Peyer's patch (tissue), 4 donors: ENCODE measurements around the gene STRN4. TPM values are rescaled to one million over a fixed set of nuclear protein-coding genes. Genes with fewer than 3 reads are reported as not detected.
"Not testable (repeated sequence)": the region's sequence is repeated elsewhere in the genome, so short reads cannot be mapped to it uniquely, and the experiment has no call there.

Experiments
- DNase-seq, 3 donors: peaks; one replicate each; pipeline ENCODE4 v3.0.0-alpha.2; 2017 to 2019
- H3K27ac ChIP-seq, 4 donors: fragments of 200-600 bp; sonication (generic); one replicate each; pipeline ENCODE4 v1.5.1; 2016 to 2019
- H3K27me3 ChIP-seq, 2 donors: fragments of 200-600 bp; sonication (generic); one replicate each; pipeline ENCODE4 v1.5.1; 2019
- H3K36me3 ChIP-seq, 3 donors: fragments of 200-600 bp; sonication (generic); one replicate each; pipeline ENCODE4 v1.5.1; 2016 to 2019
- H3K4me1 ChIP-seq, 4 donors: fragments of 200-600 bp; sonication (generic); one replicate each; pipeline ENCODE4 v1.5.1; 2016 to 2019
- H3K4me3 ChIP-seq, 4 donors: fragments of 200-600 bp; sonication (generic); 1 replicate in 3 of 4; 2 replicates in 1 of 4; pipeline ENCODE4 v1.5.1; 2016 to 2019; ENCODE audit warnings: mild to moderate bottlenecking in 1 of 4
- H3K9me3 ChIP-seq, 4 donors: fragments of 200-600 bp; sonication (generic); one replicate each; pipeline ENCODE4 v1.5.1; 2016 to 2019; ENCODE audit warnings: mild to moderate bottlenecking in 1 of 4
- POLR2A ChIP-seq, 2 donors: fragments of 450-650 bp; IDR thresholded peaks; one replicate each; pipeline ENCODE4 v1.5.1; 2017; ENCODE audit warnings: antibody characterized with exemption in 2 of 2, mild to moderate bottlenecking in 2 of 2, moderate library complexity in 2 of 2
- total RNA-seq, 4 donors: library from RNA; depleted of rRNA; stranded (reverse); fragments of >200 nt; gene quantifications; one replicate each; pipeline ENCODE4 v1.1.0, GENCODE V29; 2016
- TF ChIP-seq, protein P1 (sequence below), 6 experiments: fragments of 450-650 bp in 4 of 6; fragments of 200-600 bp in 2 of 6; sonication (generic) in 1 of 6; IDR thresholded peaks; one replicate each; pipeline ENCODE4 v1.5.1; 2017 to 2019; ENCODE audit warnings: antibody characterized with exemption in 6 of 6, mild to moderate bottlenecking in 3 of 6, moderate library complexity in 1 of 6

The STRN4 gene
- total RNA-seq, 4 donors from 2014 or later = 80.9 to 146 (median 116) TPM

DNA sequence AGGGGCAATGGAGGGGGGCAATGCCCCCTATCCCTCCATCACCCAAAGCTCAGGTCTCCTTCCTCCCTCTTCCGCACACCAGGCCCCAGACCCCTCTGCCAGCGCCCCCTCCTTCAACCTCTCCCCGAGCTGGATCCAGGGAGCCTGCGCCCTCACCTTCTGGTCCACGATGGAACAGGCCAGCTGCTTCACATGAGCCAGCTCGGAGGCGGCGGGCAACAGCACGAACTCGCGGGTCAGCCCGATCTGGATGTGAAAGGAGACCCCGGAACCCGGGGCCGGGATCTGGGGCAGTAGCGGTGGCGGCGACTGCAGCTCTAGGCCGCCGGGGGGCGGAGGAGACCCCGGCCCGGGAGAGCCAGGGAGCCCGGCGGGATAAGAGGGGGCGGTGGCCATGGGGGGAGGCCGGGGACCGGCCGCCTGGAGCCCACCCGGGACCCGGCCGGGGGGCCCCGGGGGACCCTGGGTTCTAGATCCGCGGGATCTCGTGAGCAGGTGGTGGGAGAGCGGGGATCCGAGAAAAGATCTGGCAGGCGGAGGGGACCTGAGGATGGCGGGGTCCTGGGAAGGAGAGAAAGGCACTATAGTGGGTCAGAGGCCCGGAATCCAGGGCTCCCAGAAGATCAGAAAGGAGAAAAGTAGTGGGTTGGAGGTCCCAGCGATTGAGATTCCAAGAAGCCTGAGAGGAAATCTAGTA lies 30.1 kb downstream of the STRN4 start:
- peaks cover 0 to 36% (median 30%) of the 10 kb centered on the region in 4 donors for H3K4me1 ChIP-seq
- H3K4me3 ChIP-seq = peak overlapping the region; percentile 70 to 92 (median 86)
- H3K36me3 ChIP-seq = peaks cover 0 to 21% (median 0%) of the 10 kb centered on the region in 3 donors
- DNase-seq = peak in 1 of 3 donors; percentile 38
- H3K27ac ChIP-seq = peak overlapping the region; percentile 91 to 95 (median 93)
- no peaks in the 10 kb centered on the region for H3K27me3 ChIP-seq
- TF ChIP-seq, protein P1, sequence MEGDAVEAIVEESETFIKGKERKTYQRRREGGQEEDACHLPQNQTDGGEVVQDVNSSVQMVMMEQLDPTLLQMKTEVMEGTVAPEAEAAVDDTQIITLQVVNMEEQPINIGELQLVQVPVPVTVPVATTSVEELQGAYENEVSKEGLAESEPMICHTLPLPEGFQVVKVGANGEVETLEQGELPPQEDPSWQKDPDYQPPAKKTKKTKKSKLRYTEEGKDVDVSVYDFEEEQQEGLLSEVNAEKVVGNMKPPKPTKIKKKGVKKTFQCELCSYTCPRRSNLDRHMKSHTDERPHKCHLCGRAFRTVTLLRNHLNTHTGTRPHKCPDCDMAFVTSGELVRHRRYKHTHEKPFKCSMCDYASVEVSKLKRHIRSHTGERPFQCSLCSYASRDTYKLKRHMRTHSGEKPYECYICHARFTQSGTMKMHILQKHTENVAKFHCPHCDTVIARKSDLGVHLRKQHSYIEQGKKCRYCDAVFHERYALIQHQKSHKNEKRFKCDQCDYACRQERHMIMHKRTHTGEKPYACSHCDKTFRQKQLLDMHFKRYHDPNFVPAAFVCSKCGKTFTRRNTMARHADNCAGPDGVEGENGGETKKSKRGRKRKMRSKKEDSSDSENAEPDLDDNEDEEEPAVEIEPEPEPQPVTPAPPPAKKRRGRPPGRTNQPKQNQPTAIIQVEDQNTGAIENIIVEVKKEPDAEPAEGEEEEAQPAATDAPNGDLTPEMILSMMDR (IDR thresholded peaks at IDR 0.05) = no peak
- no peak for TF ChIP-seq POLR2A (IDR thresholded peaks at IDR 0.05)
- no peaks in the 10 kb centered on the region for H3K9me3 ChIP-seq

DNA sequence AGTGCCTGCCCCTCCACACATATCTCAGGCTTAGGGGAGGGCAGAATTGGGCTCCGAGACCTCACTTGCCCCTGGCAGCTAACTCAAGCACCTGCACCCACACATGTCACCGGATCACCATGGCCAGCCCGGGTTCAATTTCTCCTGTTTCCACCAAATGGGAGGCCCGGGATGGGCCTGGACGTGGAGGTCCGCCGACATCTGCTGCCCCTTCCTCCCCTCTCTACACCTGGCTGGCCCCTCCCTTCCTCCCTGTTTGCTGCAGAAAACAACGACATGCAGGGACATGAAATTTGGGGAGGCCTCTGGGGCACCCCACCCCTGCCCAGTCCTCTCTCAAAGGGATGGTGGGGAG lies 30.7 kb downstream of the STRN4 start:
- Histone ChIP-seq H3K27ac (peak overlapping the region; percentile 91 to 95 (median 93)), H3K4me1 (peaks cover 0 to 36% (median 30%) of the 10 kb centered on the region in 4 donors)
- TF ChIP-seq POLR2A (IDR thresholded peaks at IDR 0.05) = no peak
- TF ChIP-seq, protein P1 (IDR thresholded peaks at IDR 0.05) = no peak

DNA sequence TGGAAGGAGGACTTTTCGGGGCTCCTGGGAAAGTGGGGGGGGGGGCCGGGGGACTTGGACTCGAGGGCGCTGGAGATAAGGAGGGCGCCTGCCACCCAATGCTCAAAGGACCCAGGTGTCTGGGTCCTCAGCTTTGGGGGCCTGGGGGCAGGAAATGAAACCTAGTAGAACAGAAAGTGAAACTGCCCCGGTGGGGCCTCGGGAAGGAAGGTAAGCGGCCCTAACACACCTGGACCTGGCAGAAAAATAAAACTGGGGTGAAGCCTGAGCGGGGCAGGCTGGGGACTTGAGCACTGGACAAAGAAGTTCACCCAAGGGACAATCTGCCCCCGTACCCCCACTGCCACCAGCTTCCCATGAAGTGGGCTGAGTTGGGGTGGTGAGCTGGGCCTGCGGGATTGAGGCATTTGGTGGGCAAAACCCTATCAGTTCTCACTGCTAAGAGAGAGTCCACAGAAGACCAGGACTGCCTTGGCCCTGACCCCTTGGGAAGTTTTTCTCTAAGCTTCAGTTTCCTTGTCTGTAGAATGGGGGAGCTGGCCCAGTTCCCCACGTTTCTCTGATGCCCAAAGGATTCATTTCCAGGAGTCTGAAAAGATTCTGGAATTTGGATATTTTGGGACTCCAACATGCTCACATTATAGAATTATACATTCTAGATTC lies 31.7 kb downstream of the STRN4 start:
- peak overlapping the region; percentile 62 to 92 (median 76) for H3K4me3 ChIP-seq
- no peaks in the 10 kb centered on the region for H3K27me3 ChIP-seq
- no peaks in the 10 kb centered on the region for H3K9me3 ChIP-seq
- peak overlapping the region; percentile 91 to 95 (median 93) for H3K27ac ChIP-seq
- peaks cover 0 to 18% (median 0%) of the 10 kb centered on the region in 3 donors for H3K36me3 ChIP-seq
- peaks cover 0 to 29% (median 26%) of the 10 kb centered on the region in 4 donors for H3K4me1 ChIP-seq
- TF ChIP-seq POLR2A (IDR thresholded peaks at IDR 0.05) = peak; percentile 18 to 53
- TF ChIP-seq, protein P1 (IDR thresholded peaks at IDR 0.05) = no peak
- DNase-seq = peak in 1 of 3 donors; percentile 83

More for the DNA sequence above, 30.7 kb downstream of the STRN4 start:
- DNase-seq = peak in 1 of 3 donors; percentile 35
- H3K4me3 ChIP-seq = peak overlapping the region; percentile 70 to 92 (median 86)
- H3K36me3 ChIP-seq = peaks cover 0 to 18% (median 0%) of the 10 kb centered on the region in 3 donors
- H3K9me3 ChIP-seq = no peaks in the 10 kb centered on the region
- no peaks in the 10 kb centered on the region for H3K27me3 ChIP-seq

DNA sequence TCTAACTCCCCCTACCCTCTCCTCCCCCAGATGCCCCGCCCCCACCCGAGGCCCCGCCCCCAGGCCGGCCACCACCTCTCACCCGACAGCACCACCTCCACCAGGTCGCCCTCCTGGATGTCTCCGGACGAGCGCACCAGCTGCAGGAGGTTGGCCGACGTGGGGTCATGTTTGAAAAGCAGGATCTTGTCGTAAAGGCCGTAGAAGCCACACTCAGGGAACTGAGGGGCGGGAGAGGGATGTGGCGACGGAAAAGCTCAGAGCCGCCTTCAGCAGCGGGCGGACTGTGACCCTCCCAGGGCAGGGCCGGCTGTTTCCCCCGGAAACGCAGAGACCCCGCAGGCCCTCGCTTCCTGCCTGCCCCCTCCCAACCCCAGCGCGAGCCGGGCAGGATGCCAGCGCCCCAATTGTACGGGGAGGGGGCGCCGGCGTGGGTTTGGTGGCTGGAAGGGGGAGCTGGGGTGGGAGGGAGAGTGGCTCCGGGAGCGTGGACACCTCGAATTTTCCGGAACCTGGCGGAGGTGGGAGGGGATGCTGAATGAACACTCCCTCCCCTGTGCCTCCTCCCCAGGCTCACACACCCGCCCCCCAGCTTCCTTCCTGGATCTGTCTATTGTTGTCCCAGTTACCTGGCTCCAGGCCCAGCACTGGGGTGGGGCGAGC lies 32.3 kb downstream of the STRN4 start:
- Histone ChIP-seq H3K4me1 (peaks cover 0 to 26% (median 21%) of the 10 kb centered on the region in 4 donors), H3K27me3 (no peaks in the 10 kb centered on the region), H3K36me3 (peaks cover 0 to 25% (median 0%) of the 10 kb centered on the region in 3 donors), H3K9me3 (no peaks in the 10 kb centered on the region), H3K27ac (peak overlapping the region; percentile 91 to 95 (median 93)), H3K4me3 (peak overlapping the region; percentile 62 to 92 (median 76))
- DNase-seq = peak; percentile 89 to 97 (median 97)
- TF ChIP-seq, protein P1 (IDR thresholded peaks at IDR 0.05) = no peak
- no peak for TF ChIP-seq POLR2A (IDR thresholded peaks at IDR 0.05)

DNA sequence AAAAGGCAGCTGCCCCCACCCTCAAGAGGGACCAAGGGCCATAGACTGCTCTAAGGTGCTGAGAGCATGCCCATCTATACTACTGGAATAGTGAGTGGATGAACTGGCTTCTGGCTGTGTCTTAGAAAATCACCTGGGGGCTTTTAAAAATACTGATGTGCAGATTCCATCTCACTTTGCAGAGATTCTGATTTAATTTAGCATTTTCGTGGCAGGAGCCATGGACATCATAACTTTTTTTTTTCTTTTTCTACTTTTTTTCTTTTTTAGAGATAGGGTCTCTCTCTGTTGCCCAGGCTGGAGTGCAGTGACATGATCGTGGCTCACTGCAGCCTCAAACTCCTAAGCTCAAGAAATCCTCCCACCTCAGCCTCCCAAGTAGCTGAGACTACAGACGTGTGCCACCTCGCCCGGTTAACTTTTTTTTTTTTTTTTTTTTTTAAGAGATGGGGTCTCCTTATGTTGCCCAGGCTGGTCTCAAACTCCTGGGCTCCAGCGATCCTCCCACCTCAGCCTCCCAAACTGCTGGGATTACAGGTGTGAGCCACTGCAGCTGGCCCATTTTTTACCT lies 33.4 kb downstream of the STRN4 start:
- not testable (repeated sequence) for DNase-seq, H3K4me3 ChIP-seq, H3K27me3 ChIP-seq, H3K9me3 ChIP-seq
- Histone ChIP-seq H3K36me3 (peaks cover 0 to 31% (median 0%) of the 10 kb centered on the region in 3 donors), H3K4me1 (peaks cover 0 to 17% (median 12%) of the 10 kb centered on the region in 4 donors), H3K27ac (peak overlapping the region in 1 of 4 donors; percentile 91)
